Activated CD4-positive, alpha-beta T cell treated with anti-CD3 and anti-CD28 coated beads for 4 hours (primary cell): ENCODE measurements around the gene DOCK10.
"Not testable (repeated sequence)": the region's sequence is repeated elsewhere in the genome, so short reads cannot be mapped to it uniquely, and the experiment has no call there.

Source experiments
- DNase-seq, 2 donors: peaks; one replicate each; pipeline ENCODE4 v3.0.0-alpha.2; 2020

The DOCK10 gene

GRCh38 chr2:224941960-224942359 lies 100.3 kb downstream of the DOCK10 start:
- no peak for DNase-seq

- no peak for DNase-seq
Observed at GRCh38 chr2:224940618-224941017, 101.7 kb downstream of the DOCK10 start.

GRCh38 chr2:224938651-224939182 lies 103.6 kb downstream of the DOCK10 start:
- peak; percentile 18 to 33 for DNase-seq

GRCh38 chr2:224937887-224938286 lies 104.4 kb downstream of the DOCK10 start:
- no peak for DNase-seq

GRCh38 chr2:224934526-224935188 lies 107.6 kb downstream of the DOCK10 start:
- DNase-seq: no peak

- no peak for DNase-seq
Observed at GRCh38 chr2:224933431-224933830, 108.8 kb downstream of the DOCK10 start.

GRCh38 chr2:224932522-224932921 lies 109.7 kb downstream of the DOCK10 start:
- DNase-seq: no peak

- DNase-seq: no peak
Observed at GRCh38 chr2:224931956-224932355, 110.3 kb downstream of the DOCK10 start.

GRCh38 chr2:224930990-224931389 lies 111.3 kb downstream of the DOCK10 start:
- DNase-seq: no peak

- DNase-seq: no peak
Observed at GRCh38 chr2:224930124-224930523, 112.1 kb downstream of the DOCK10 start.

GRCh38 chr2:224929512-224929911 lies 112.8 kb downstream of the DOCK10 start:
- no peak for DNase-seq

GRCh38 chr2:224927646-224928173 lies 114.6 kb downstream of the DOCK10 start:
- DNase-seq: peak; percentile 52 to 65

- DNase-seq: no peak
Observed at GRCh38 chr2:224927011-224927410, 115.3 kb downstream of the DOCK10 start.

GRCh38 chr2:224925810-224926100 lies 116.5 kb downstream of the DOCK10 start:
- no peak for DNase-seq

GRCh38 chr2:224925061-224925809 lies 117.0 kb downstream of the DOCK10 start:
- no peak for DNase-seq

- DNase-seq: no peak
Observed at GRCh38 chr2:224924631-224925030, 117.6 kb downstream of the DOCK10 start.

GRCh38 chr2:224922142-224922727 lies 120.0 kb downstream of the DOCK10 start:
- DNase-seq: no peak

GRCh38 chr2:224919472-224920110 lies 122.7 kb downstream of the DOCK10 start:
- DNase-seq: no peak

GRCh38 chr2:224918626-224919471 lies 123.4 kb downstream of the DOCK10 start:
- DNase-seq: no peak

GRCh38 chr2:224917246-224917645 lies 125.0 kb downstream of the DOCK10 start:
- DNase-seq: not testable (repeated sequence)

GRCh38 chr2:224915136-224915535 lies 127.1 kb downstream of the DOCK10 start:
- DNase-seq: no peak

GRCh38 chr2:224910574-224910925 lies 131.7 kb downstream of the DOCK10 start:
- no peak for DNase-seq
